OCI-LY7 (cell line): ENCODE results near the gene STON2.

Source experiments
- EZH2phosphoT487 ChIP-seq: fragments of 200-600 bp; sonication (generic); IDR thresholded peaks from 2 replicates; pipeline ENCODE4 v1.6.1; 2018; ENCODE audit warnings: low read depth, borderline replicate concordance, mild to moderate bottlenecking, mixed run types, antibody characterized with exemption, low read length, moderate library complexity, mixed read lengths
- TF ChIP-seq, protein P1 (sequence below): fragments of 200-600 bp; sonication (generic); conservative IDR thresholded peaks from 2 replicates; pipeline ENCODE4 v1.5.1; 2014; ENCODE audit warnings: mild to moderate bottlenecking, antibody characterized with exemption, low read length, moderate library complexity, mixed read lengths

- TF ChIP-seq, protein P1, sequence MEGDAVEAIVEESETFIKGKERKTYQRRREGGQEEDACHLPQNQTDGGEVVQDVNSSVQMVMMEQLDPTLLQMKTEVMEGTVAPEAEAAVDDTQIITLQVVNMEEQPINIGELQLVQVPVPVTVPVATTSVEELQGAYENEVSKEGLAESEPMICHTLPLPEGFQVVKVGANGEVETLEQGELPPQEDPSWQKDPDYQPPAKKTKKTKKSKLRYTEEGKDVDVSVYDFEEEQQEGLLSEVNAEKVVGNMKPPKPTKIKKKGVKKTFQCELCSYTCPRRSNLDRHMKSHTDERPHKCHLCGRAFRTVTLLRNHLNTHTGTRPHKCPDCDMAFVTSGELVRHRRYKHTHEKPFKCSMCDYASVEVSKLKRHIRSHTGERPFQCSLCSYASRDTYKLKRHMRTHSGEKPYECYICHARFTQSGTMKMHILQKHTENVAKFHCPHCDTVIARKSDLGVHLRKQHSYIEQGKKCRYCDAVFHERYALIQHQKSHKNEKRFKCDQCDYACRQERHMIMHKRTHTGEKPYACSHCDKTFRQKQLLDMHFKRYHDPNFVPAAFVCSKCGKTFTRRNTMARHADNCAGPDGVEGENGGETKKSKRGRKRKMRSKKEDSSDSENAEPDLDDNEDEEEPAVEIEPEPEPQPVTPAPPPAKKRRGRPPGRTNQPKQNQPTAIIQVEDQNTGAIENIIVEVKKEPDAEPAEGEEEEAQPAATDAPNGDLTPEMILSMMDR, result no peak
- no peak for TF ChIP-seq EZH2phosphoT487
These were observed 9.4 kb downstream of the STON2 start for GRCh38 chr14:81390696-81391095.
